Loucy (cell line): ENCODE results near the gene SNIP1.
"Not testable (repeated sequence)": the region's sequence is repeated elsewhere in the genome, so short reads cannot be mapped to it uniquely, and the experiment has no call there.

ENCODE experiments used
- H2AFZ ChIP-seq: fragments of 200-600 bp; sonication (generic); 2 replicates; pipeline ENCODE4 v1.6.0; 2016; ENCODE audit warnings: antibody characterized with exemption, mild to moderate bottlenecking, low read length, moderate library complexity
- H3F3A ChIP-seq: fragments of 200-600 bp; 2 replicates; pipeline ENCODE4 v1.6.0; 2016; ENCODE audit warnings: antibody characterized with exemption, low read depth, mild to moderate bottlenecking
- H3K27me3 ChIP-seq: fragments of 200-600 bp; sonication (generic); 2 replicates; pipeline ENCODE4 v1.6.1; 2014; ENCODE audit warnings: low read length, mild to moderate bottlenecking; ENCODE audit not compliant: insufficient read depth, poor library complexity, severe bottlenecking
- H3K36me3 ChIP-seq: fragments of 200-600 bp; sonication (generic); 2 replicates; pipeline ENCODE4 v1.6.1; 2016; ENCODE audit warnings: low read length; ENCODE audit not compliant: insufficient read depth
- H3K4me1 ChIP-seq: fragments of 200-600 bp; sonication (generic); 2 replicates; pipeline ENCODE4 v1.5.1; 2014; ENCODE audit warnings: low read length, mild to moderate bottlenecking; ENCODE audit not compliant: insufficient read depth, poor library complexity, severe bottlenecking
- H3K4me2 ChIP-seq: fragments of 200-600 bp; sonication (generic); 2 replicates; pipeline ENCODE4 v1.6.0; 2014; ENCODE audit warnings: antibody characterized with exemption, low read length, low read depth, mild to moderate bottlenecking; ENCODE audit not compliant: poor library complexity, severe bottlenecking
- H3K4me3 ChIP-seq: fragments of 200-600 bp; sonication (generic); 2 replicates; pipeline ENCODE4 v1.5.1; 2014; ENCODE audit warnings: low read length, mild to moderate bottlenecking, mixed read lengths; ENCODE audit not compliant: poor library complexity, severe bottlenecking
- H3K79me2 ChIP-seq: fragments of 200-600 bp; sonication (generic); 2 replicates; pipeline ENCODE4 v1.6.1; 2014; ENCODE audit warnings: low read length; ENCODE audit not compliant: insufficient read depth
- H3K9ac ChIP-seq: fragments of 200-600 bp; sonication (generic); 2 replicates; pipeline ENCODE4 v1.6.0; 2014; ENCODE audit warnings: mild to moderate bottlenecking, low read depth, low read length, moderate library complexity; ENCODE audit not compliant: poor library complexity, severe bottlenecking
- H3K9me2 ChIP-seq: fragments of 200-600 bp; sonication (generic); replicated peaks from 2 replicates; pipeline ENCODE4 v1.6.1; 2016; ENCODE audit warnings: low read depth, low read length, mixed read lengths
- H3K9me3 ChIP-seq: fragments of 200-600 bp; sonication (generic); 2 replicates; pipeline ENCODE4 v1.6.1; 2014; ENCODE audit warnings: mild to moderate bottlenecking, antibody characterized with exemption, low read length, low read depth; ENCODE audit not compliant: insufficient read depth
- H4K20me1 ChIP-seq: fragments of 200-600 bp; sonication (generic); 2 replicates; pipeline ENCODE4 v1.6.0; 2014; ENCODE audit warnings: antibody characterized with exemption, low read length, mild to moderate bottlenecking; ENCODE audit not compliant: insufficient read depth, poor library complexity, severe bottlenecking
- EZH2phosphoT487 ChIP-seq: fragments of 200-600 bp; IDR thresholded peaks from 2 replicates; pipeline ENCODE4 v1.6.1; 2018; ENCODE audit warnings: antibody characterized with exemption, mild to moderate bottlenecking, moderate library complexity, borderline replicate concordance
- TF ChIP-seq, protein P1 (sequence below): fragments of 200-600 bp; sonication (generic); conservative IDR thresholded peaks from 2 replicates; pipeline ENCODE4 v1.5.1; 2014; ENCODE audit warnings: mild to moderate bottlenecking, antibody characterized with exemption, low read length

Gene SNIP1

DNA sequence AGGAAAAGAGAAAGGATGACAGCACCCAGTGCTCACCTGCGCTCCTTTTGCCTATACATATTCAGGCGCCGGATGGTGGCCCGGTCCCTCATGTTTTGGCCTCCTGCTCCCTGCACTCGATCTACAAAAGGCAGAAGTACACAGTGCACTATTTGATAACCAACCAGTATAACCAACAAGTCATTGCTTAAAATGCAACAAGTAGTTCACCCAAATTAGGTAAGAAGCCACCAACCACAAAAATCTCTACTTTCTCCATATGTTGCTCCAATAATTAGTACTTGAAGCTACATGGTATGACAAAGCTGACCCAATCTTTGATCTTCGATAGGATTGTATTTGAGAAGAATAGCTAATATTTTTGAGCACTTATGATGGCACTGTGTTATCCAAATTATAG lies 39.6 kb upstream of the SNIP1 start:
- Histone ChIP-seq H3F3A (no peaks in the 10 kb centered on the region), H3K4me3 (peak overlapping the region; percentile 83), H4K20me1 (peaks cover 36% of the 10 kb centered on the region), H3K4me1 (peaks cover 19% of the 10 kb centered on the region), H3K9ac (peak overlapping the region; percentile 83), H3K36me3 (peaks cover 32% of the 10 kb centered on the region; the same call in 1 of the 2 replicates), H3K9me3 (no peaks in the 10 kb centered on the region), H2AFZ (no peak overlapping the region), H3K79me2 (peaks cover 51% of the 10 kb centered on the region), H3K27me3 (no peaks in the 10 kb centered on the region), H3K4me2 (peak overlapping the region; percentile 95), H3K9me2 (no peaks in the 10 kb centered on the region)
- TF ChIP-seq EZH2phosphoT487, result no peak
- TF ChIP-seq, protein P1, sequence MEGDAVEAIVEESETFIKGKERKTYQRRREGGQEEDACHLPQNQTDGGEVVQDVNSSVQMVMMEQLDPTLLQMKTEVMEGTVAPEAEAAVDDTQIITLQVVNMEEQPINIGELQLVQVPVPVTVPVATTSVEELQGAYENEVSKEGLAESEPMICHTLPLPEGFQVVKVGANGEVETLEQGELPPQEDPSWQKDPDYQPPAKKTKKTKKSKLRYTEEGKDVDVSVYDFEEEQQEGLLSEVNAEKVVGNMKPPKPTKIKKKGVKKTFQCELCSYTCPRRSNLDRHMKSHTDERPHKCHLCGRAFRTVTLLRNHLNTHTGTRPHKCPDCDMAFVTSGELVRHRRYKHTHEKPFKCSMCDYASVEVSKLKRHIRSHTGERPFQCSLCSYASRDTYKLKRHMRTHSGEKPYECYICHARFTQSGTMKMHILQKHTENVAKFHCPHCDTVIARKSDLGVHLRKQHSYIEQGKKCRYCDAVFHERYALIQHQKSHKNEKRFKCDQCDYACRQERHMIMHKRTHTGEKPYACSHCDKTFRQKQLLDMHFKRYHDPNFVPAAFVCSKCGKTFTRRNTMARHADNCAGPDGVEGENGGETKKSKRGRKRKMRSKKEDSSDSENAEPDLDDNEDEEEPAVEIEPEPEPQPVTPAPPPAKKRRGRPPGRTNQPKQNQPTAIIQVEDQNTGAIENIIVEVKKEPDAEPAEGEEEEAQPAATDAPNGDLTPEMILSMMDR, result no peak

DNA sequence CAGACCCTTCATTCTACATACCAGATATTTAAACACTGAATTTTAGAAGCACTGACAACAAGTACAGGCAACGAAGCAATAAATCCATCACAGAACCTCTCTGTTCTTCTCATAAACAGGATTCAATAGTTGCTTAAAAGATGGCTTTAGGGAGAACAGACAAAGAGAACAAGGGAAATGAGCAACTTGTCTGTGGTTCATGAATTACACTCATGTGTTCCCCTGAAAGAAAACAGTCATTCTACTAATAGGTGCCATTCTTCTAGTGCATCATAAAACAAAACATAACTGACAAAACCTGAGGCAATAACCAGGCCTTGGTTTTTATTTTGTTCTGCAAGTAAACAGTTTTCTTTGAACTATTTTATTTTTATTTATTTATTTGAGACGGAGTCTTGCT lies 34.8 kb upstream of the SNIP1 start:
- Histone ChIP-seq H3K79me2 (peaks cover 37% of the 10 kb centered on the region), H3K4me3 (no peak overlapping the region), H3K27me3 (no peaks in the 10 kb centered on the region), H3K9me3 (no peaks in the 10 kb centered on the region), H3K9me2 (no peaks in the 10 kb centered on the region), H2AFZ (no peak overlapping the region), H3K36me3 (peaks cover 64% of the 10 kb centered on the region; the same call in 1 of the 2 replicates), H3K9ac (no peak overlapping the region), H3K4me2 (no peak overlapping the region), H3F3A (no peaks in the 10 kb centered on the region), H3K4me1 (peaks cover 7% of the 10 kb centered on the region), H4K20me1 (peaks cover 21% of the 10 kb centered on the region)
- TF ChIP-seq, protein P1, result no peak
- TF ChIP-seq EZH2phosphoT487, result no peak

DNA sequence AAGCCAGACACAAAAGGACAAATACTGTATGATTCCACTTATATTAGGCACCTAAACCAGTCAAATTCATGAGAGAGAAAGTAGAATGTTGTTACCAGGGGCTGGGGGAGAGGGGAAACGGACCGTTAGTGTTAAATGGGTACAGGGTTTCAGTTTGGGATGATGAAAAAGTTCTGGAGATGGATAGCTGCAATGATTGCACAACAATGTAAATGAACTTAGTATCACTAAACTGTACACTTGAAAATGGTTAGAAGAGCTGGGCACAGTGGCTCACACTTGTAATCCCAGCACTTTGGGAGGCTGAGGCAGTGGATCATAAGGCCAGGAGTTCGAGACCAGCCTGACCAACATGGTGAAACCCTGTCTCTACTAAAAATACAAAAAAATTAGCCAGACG lies 30.5 kb upstream of the SNIP1 start:
- H4K20me1 ChIP-seq, H3K79me2 ChIP-seq: not testable (repeated sequence)

DNA sequence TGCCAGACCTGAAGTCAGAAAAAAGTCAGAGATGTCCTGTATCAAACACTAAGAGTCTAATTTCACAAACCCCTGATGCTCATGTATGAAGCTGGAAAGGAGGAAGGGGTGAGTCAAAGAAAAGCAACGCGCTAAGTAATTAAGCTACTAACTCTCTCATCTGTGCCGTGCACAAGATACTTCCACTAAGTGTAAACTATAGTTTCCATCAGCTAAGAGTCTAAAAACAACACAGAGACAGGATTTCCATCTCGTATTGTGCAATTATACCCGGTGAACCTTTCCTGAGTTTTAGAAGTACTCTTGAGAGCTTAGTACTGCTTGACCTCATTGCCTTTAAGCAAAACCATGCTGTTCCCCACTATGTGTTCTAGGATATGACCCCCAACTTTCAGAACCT lies 21.6 kb upstream of the SNIP1 start:
- H4K20me1 ChIP-seq, result no peaks in the 10 kb centered on the region
- no peaks in the 10 kb centered on the region for H3K9me3 ChIP-seq
- H3K27me3 ChIP-seq, result no peaks in the 10 kb centered on the region
- H3K4me2 ChIP-seq, result no peak overlapping the region
- H3K9ac ChIP-seq, result no peak overlapping the region
- H3K4me3 ChIP-seq, result no peak overlapping the region
- no peaks in the 10 kb centered on the region for H3K4me1 ChIP-seq
- H3K9me2 ChIP-seq, result no peaks in the 10 kb centered on the region
- H3F3A ChIP-seq, result no peaks in the 10 kb centered on the region
- TF ChIP-seq, protein P1, result no peak
- TF ChIP-seq EZH2phosphoT487, result no peak
- no peaks in the 10 kb centered on the region for H3K79me2 ChIP-seq
- peaks cover 90% of the 10 kb centered on the region; the same call in 1 of the 2 replicates for H3K36me3 ChIP-seq
- no peak overlapping the region for H2AFZ ChIP-seq

More for the DNA sequence above, 30.5 kb upstream of the SNIP1 start:
- not testable (repeated sequence) for H2AFZ ChIP-seq, H3F3A ChIP-seq, H3K9ac ChIP-seq, H3K4me1 ChIP-seq, H3K4me3 ChIP-seq, H3K27me3 ChIP-seq, H3K9me2 ChIP-seq, H3K9me3 ChIP-seq, H3K4me2 ChIP-seq
- peaks cover 76% of the 10 kb centered on the region for H3K36me3 ChIP-seq
